GM12872 (cell line): ENCODE results near the gene SSBP4.

Experiments
- TF ChIP-seq, protein P1 (sequence below): IDR thresholded peaks from 3 replicates; pipeline ENCODE4 v1.5.1; 2011; ENCODE audit warnings: low read depth, mild to moderate bottlenecking, low read length, moderate library complexity; ENCODE audit not compliant: insufficient read depth

SSBP4 gene

GRCh38 chr19:18431351-18432197 is 12.4 kb downstream of the SSBP4 start:
- TF ChIP-seq, protein P1, sequence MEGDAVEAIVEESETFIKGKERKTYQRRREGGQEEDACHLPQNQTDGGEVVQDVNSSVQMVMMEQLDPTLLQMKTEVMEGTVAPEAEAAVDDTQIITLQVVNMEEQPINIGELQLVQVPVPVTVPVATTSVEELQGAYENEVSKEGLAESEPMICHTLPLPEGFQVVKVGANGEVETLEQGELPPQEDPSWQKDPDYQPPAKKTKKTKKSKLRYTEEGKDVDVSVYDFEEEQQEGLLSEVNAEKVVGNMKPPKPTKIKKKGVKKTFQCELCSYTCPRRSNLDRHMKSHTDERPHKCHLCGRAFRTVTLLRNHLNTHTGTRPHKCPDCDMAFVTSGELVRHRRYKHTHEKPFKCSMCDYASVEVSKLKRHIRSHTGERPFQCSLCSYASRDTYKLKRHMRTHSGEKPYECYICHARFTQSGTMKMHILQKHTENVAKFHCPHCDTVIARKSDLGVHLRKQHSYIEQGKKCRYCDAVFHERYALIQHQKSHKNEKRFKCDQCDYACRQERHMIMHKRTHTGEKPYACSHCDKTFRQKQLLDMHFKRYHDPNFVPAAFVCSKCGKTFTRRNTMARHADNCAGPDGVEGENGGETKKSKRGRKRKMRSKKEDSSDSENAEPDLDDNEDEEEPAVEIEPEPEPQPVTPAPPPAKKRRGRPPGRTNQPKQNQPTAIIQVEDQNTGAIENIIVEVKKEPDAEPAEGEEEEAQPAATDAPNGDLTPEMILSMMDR: no peak

DNA sequence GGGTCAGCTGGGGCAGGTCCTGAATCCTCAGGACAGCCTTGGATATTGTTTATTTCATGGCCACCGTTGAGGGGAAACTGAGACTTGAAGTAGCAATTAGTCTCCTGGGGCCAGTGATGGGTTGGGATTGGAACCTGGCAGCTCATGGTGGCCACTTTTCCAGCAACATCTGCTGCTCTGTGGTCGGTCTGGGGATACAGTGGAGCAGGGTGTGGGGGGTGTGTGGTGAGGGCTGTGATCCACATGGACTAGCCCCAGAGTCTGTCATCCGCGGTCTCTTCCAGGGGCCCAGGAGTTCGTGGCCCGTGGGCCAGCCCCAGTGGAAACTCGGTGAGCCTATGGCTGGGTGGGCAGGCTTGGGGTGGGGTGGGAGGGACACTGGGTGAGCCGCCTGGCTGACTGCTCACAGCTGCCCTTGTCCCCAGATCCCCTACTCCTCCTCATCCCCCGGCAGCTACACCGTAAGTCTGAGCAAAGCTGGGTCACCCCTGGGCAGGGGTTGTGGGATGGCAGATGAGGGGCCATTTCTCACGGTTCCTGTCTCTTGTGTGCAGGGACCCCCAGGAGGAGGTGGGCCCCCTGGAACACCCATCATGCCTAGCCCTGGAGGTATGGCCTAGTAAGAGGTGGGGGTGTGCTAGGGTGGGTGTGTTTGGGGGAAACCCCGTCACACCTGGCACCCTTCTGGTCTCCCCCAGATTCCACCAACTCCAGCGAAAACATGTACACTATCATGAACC is 13.2 kb downstream of the SSBP4 start:
- TF ChIP-seq, protein P1: no peak

DNA sequence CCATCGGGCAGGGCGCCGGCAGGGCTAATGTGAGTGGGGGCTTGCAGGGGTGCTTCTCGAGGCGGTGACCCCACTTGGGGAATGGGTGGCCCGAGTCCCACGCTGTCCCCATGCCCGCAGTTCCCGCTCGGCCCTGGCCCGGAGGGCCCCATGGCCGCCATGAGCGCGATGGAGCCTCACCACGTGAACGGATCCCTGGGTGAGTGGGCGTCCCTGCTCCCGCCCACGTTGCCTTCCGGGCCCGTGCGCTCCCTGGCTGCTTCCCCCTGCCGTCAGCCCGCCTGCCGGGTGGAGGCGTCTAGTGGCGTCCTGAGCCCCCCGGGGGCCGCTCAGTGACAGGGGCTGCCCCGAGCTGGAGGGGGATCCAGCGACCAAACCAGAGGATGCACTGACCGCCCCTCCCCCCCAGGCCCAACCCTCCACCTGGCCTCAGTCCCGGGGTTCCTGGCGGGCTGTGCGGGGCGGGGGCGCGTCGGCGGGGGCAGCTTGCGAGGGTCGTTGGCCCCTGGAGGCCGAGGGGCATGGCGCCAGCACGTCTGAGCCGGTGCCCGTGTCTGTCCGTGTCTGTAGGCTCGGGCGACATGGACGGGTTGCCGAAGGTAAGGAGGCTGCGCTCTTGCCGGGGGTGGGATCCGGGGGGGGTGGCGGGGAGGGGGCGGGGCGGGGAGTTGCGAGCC is 14.0 kb downstream of the SSBP4 start:
- TF ChIP-seq, protein P1: no peak

DNA sequence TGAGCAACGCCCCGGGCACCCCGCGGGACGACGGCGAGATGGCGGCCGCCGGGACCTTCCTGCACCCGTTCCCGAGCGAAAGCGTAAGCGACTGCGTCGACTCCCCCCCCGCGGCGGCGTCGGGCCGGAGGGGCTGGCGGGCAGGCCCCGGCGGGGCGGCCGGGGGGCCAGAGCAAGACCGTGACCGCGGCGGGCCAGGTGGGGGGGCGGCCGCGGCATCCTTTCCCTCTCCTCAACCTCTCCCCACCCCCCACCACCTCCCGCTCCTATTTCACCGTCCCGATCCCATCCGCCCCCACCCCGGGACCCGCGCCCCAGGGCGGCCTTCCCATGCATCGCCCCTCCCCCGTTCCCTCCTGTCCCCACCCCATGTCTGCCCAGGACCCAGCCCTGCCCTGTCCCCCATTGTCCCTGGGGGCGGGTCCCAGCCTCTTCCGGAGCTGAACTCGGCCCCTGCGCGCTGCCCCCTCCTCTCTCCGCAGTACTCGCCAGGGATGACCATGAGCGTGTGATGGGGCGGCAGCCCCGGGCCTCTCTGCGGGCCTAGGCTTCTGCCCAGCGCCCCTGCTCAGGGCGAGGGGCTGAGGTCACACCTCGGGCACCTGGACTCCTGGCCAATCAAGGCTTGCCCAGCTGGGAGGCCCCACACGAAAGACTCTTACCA is 14.7 kb downstream of the SSBP4 start:
- TF ChIP-seq, protein P1: no peak

DNA sequence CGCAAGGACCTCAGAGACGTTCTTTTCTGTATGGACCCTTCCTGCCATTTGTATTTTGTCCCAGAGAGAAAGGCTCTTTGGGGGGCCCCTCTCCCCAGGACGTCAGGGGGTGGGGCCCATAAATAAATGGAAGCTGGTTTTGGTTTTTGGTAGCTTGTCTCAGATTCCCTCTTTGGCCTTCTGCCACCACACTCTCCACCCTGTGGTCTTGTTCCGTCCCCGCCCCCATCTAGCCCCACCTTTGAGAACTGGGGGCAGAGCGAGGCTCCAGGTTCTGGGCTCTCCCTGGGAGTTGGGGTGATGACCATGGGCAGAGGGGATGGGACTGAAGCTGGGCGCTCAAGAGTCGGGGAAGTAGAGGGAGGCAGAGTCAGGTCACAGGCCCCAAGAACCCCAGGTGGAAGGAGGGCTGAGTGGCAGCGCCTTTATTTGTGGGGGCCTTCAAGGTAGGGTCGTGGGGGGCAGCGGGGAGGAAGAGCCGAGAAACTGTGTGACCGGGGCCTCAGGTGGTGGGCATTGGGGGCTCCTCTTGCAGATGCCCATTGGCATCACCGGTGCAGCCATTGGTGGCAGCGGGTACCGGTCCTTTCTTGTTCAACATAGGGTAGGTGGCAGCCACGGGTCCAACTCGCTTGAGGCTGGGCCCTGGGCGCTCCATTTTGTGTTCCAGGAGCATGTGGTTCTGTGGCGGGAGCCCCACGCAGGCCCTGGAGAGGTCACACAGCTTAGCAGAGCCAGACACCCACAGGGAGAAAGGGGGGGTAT is 15.4 kb downstream of the SSBP4 start:
- TF ChIP-seq, protein P1: no peak

GRCh38 chr19:18435178-18435841 is 16.1 kb downstream of the SSBP4 start:
- TF ChIP-seq, protein P1: no peak
